Raji (cell line): ENCODE measurements around the gene DYRK3.

Experiments used
- POLR2A ChIP-seq: IDR thresholded peaks from 2 replicates; pipeline ENCODE4 v1.6.1; 2011; ENCODE audit warnings: low read depth, low read length, control low read depth; ENCODE audit not compliant: insufficient read depth

Gene DYRK3

DNA sequence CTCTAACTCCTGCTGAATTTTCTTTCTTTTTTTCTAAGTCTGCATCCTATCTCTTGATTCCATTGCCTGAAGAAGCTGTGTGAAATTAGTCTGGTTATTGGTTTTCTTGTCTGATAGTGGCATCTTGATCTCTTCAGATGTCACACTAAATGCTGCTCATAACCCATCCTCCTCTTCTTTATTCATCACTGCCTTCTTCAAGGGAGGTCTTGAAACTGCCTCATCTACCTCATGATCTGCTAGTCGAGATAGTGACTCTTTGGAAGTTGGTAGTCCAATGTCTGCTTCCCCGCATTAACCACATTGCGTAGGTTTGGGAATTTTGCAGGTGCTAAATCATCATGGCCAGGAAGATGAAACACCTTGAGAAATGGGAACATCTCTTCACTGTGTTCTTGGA, 15.7 kb downstream of the DYRK3 start:
- TF ChIP-seq POLR2A, result no peak

DNA sequence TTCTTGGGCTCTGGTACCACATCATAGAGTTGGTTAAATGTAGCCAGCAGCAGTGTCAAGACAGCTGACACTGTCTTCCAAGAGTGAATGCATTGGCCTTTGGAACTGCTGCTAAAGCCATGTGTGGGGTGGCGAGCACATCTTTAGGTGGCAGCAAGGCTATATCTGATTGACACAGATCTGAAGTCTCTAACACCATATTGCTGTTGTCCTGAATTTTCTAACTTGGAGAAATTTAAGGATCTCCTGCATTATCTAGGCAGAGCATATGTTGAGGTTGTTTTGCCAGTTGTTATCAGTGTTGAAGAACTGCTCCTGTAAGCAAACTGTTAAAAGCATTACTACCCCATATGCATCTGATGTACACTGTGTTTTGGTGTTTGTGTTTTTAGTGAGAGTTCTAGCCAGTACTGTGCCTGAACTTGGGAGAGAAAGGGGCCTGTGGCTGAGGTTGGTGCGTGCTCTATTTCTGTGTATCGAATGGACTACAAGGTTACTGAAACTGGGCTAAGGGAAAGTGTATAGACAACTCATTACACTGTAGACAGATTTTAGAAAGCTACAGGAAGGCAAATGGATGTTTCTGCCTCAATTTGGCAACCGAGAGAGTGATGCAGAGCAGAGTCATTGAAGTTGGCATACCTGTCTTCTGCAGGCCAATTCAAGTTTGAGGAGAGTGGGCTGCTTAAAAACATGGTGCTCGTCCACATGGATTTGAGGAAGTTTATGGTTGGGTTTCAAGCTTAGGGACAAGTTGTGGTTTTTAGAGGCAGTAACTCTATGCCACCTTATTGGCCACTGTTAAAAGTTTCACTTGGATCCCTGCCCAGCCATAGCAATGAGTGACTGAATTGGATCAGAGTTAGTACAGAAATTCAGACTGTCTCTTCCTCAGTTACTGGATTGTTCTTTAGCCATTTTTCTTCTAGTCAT, 16.9 kb downstream of the DYRK3 start:
- no peak for TF ChIP-seq POLR2A

DNA sequence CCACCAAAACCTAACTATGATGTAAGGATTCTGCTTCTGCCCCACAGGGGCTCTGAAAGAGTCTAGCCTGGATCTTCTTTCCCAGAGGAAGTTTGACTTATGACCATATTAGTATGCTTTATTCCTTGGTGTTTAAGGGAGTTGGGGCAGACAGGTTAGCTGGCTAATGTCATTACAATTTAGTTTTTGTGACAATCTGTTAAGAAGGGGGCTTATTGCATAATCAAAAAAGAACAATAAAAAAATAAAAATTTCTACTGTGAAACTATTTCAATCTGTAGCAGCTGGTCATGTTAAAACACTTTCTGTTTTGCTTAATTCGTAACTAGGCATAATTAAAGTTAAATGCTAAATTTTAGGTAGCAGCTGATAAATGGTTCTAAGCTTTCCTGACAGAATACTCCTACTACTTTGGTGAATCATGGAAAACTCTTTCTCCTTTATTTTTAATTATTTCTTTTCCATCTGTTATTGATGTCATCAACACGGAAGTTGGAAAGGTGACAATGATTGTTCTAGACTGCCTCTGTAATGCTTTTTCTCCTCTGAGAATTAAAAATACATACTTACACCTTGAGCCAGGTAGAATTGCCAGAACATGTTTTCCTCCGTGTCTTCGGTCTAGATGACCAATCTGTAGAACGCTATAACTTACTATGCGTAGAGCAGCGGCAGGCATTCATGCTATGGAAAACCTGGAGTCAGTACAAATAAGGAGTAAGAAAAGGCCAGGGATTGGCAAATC, 18.6 kb downstream of the DYRK3 start:
- no peak for TF ChIP-seq POLR2A

DNA sequence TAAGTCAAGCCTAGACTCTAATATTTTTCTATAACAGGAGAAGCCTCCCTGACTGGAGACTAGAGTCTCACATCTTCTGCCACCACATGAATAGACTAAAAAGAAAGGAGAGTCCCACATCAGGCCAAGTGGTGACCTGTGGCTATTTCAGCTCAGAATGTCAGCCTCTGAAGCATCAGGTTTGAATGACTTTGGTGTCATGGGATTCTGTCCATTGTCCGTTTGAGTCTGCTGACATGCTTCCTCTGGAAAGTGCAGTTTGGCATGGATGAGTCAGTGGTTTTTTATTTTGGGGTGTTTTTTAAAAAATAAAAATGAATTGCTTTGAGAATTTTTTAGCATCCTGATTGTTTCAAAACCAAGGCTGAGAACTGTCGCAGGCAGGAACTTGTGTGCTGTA, 19.5 kb downstream of the DYRK3 start:
- no peak for TF ChIP-seq POLR2A

DNA sequence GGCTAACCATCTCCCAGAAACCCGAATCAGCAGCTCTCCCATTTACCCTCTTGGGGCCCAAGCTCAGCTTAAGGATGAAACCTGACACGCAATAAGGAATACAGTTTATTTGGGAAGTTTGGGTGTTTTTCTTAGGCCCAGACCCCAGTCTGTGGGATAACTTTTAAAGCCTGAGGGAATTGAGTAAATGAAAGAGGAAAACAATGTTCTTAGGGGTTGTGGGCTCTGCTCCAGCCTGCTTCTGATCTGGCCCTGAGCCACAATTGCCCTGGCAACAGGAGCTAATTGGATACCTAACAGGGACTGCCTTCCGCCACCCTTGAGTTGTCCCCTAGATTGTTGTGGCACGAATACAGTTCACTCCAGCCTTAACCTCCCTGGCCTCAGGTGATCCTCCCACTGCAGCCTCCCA, 20.1 kb downstream of the DYRK3 start:
- TF ChIP-seq POLR2A, result no peak

DNA sequence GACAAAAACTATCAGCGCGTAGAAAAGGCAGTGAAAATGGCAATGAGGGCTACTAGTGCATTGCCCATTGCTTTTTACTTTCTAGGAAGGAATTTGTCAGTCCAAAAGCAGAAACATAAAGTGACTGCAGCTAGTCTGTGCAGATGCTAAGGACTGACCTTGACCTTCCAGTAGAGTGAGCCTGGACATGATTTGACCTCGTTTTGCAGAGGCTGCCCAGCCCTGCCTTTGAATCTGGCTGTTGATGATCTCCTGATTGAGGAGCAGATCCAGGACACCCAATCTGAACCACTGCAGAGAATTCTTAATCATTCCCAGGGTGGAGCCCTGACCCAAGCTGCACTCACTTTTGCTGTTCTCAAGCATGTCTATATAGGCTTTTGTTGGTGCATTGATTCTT, 21.6 kb downstream of the DYRK3 start:
- no peak for TF ChIP-seq POLR2A

DNA sequence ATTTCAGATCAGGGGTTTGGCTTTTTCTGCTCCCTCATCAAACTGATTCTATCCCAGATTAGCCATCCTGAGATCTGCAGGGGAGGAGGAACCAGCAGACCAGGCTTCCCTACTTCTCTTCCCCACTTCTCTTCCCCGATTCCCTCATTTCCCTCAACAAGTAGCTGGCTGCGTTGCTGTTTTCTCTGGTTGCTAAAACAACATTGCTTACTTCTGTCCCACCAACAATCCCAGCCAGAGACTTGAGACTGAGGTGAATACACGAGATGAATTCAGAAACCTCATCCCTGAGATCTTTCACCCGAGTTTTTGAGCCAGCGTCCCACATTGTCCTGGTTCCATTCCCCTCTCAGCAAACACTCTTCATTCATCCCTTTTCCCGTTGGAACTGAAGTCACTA, 22.4 kb downstream of the DYRK3 start:
- no peak for TF ChIP-seq POLR2A

DNA sequence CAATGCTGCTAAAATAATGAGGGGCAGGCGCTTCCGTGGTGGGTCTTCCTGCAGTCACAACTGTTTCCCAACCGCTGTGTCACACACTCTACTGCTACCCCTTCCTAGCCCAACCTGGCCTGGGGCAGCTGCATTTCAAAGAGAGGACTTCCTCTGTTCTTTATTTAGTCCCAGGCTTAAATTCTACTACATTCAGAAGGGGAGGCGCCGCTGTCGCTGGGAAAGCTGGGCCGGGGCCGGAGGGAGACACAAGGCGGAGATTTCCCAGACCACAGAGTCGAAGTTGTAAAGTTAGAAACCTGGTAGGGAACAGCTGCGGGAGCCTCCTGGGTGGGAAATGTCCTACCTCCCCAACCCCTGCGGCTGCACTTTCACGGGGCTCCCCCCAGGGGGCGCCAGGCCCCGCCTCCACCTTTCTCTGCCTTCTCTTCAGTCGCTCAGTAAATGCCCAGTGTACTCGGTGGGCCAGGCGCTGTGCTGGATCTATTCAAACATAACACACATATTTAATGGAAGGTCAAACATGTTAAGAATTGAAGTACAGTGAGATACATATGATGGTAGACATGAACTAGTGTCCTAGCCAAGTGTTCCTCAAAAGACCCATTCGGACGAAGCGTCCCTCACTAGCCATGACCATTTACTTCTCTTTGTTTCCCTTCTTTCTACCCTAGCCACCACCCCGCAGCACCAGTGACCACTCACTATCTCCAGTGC, 23.1 kb downstream of the DYRK3 start:
- no peak for TF ChIP-seq POLR2A

DNA sequence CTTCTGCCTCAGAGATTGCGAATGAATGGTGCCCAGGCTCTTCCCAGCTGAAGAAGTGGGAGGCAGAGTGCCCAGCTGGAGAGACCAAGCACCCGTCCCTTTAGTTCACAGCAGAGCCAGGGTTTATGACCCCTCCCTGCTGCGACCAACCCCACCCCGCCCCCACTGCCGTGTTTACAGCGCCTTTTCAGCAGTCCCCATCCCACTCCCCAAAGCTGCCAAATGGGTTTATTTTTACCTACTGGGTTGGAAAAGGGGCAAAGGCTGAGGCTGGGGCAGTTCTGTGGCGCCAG, 23.6 kb downstream of the DYRK3 start:
- TF ChIP-seq POLR2A, result no peak

DNA sequence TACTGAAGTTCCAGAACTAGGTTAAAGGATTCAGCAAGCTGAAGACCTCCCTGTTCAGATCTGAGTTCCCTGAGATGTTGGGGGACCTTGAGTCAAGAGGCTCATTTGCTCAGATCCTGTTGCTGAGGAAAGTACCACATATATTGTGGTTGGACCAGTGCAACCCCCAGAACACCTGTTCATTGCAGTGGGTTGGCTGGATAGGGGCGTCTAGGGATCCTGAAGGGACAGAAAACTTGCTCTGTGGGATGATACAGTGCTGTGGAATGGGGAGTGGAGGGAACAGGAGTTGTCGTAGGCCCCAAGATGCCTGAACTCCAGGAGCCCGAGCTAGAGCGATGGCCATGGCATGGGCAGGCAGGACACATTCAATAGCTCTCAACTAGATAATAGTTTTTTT, 24.8 kb downstream of the DYRK3 start:
- no peak for TF ChIP-seq POLR2A

DNA sequence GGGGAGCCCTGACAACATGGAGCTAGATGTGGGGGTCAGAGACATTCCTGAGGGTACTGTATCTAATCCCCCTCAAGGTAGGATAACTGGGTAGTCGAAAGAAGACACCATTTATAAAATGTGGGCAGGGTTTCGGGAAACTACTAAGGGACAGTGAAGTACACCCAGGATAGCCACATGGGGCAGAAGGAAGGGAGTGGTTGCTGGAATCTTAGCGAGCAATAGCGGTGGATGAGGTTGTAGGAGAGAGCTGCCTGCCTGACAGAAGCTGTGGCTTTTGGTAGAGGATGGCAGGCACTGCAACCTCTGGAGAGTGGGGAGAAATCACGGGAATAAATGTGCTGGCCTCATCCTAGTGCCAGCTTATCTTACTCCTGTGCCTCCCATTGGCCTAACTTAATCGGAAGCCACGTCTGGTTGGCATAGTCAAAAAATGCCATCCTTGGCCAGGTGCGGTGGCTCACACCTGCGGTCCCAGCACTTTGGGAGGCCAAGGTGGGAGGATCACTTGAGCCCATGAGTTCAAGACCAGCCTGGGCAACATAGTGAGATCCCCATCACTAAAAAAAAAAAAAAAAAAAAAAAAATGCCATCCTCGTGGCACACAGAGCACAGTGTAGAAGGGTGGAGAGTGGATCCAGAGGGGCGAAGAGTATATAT, 26.0 kb downstream of the DYRK3 start:
- no peak for TF ChIP-seq POLR2A

DNA sequence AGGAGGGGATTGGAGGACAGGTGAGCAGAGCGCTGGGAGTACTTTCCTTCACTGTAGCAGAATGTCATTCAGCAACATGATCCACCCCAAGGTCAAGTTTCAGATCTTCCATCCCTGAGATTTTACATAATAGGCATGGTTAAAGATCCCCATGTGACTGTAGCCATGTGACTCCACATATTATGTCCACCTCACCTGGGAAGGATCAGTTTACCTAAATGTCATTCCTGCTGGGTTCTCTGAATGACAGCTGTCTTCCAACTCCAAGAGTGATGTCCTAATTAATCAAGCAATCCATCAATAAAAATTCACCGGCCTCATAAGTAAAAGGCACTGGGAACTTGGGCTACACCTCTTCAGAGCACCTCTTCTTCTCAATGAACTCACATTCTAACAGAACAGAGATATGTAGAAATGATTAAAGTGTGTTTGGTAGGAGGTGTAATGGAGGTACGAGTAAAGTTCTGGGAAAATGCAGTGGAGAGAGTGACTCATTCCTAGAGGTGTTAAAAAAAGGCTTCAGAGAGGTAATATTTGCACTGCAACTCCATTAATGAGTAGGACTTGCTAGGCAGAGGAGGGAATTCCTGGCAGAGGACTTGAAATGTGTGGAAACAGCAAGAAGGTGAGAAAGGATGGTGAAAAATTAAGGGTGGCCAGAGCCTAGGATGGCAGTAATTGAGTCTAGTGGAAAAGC, 27.2 kb downstream of the DYRK3 start:
- TF ChIP-seq POLR2A, result no peak

DNA sequence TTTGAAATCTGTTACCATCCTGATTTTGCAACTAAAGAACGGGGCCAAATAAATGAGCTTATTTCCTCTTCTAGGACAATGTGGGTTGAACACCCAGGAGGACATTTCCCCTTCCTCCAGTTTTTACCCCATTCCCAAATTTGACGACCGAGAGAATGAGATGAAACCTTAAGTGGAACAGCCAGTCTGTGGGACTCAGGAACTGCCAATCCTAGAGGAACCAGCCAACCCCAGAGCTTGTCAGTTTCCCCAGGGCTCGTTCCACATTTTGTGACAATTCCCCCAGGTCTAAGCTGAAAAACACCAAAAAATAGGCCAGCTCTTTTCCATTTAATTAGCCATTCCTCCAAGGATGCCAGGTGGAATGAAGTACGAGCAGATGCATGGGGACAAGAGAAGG, 28.0 kb downstream of the DYRK3 start:
- no peak for TF ChIP-seq POLR2A

DNA sequence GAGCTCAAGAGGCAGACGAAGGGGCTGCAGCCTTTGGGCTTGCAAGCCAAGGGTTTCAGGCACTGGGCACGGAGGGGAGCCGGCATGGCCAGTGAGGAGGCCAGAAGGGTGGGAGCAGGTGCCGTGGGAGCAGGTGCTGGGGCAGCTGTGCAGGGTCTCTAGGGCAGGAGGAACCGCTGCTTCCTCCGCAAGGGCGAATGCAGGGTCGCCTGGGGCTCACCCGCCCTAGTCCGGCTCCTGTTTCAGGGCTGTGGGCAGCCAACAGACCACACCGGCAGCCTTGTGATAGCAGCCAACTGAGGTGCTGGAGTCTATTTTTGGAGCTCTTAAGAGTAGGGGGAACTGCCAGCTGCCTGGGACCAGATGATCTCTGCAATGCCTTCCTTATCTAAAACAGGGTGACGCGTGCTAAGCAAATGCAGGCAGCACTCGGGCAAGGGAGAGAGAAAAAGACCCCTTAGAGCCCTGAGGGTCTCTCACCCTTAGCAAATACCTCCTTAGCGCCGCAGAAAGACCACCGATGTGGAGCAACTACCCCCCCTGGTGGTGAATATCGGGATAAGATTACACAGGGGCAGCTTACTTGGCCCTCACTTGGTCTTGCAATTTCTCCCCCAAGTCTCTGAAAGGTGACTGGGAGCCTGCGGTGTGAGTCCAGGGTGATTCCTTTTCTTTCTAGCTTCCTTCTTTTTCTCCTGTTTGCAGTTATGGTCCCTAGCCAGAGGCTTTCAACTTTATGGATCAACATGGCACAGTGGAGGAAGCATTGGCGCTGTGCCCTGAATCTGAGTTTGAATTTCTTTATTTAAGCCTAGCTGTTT, 28.7 kb downstream of the DYRK3 start:
- TF ChIP-seq POLR2A, result no peak
